Naive thymus-derived CD4-positive, alpha-beta T cell (primary cell): ENCODE measurements around the gene PRICKLE4. TPM values are rescaled to one million over a fixed set of nuclear protein-coding genes. Genes with fewer than 3 reads are reported as not detected.
A peak's percentile ranks its signal among the peaks of the same experiment; 100 is the strongest.

Source experiments
- ATAC-seq: fragments of 150-1000 bp; cut with Tn5 transposase; 2 replicates; pipeline ENCODE4 v1.10.0; 2021; ENCODE audit warnings: mild to moderate bottlenecking, moderate library complexity
- CTCF ChIA-PET: fragments of 350-600 bp; sonication (Branson Sonifier 250); formaldehyde crosslinking; loops from one replicate; lab custom pipeline; 2021; ENCODE audit warnings: antibody characterized with exemption; lab: Charles Lee
- POLR2A ChIA-PET: fragments of 350-600 bp; sonication (Branson Sonifier 250); formaldehyde crosslinking; loops from one replicate; lab custom pipeline; 2021; ENCODE audit warnings: antibody characterized with exemption, inconsistent platforms; lab: Charles Lee
- DNase-seq, 9 donors: peaks; one replicate each; pipeline versions ENCODE4 v3.0.0 to v3.0.0-alpha.2; 2020 to 2022; ENCODE audit warnings: mixed read lengths in 1 of 9
- H3K27ac ChIP-seq: one replicate; pipeline ENCODE4 v1.7.0; 2013; ENCODE audit warnings: mild to moderate bottlenecking, low read depth, low read length, moderate library complexity
- H3K27me3 ChIP-seq, 2 donors: one replicate each; pipeline ENCODE4 v1.7.0; 2013; ENCODE audit warnings: low read length in 2 of 2, mild to moderate bottlenecking in 2 of 2, moderate library complexity in 2 of 2; ENCODE audit not compliant: control insufficient read depth in 2 of 2, insufficient read depth in 2 of 2
- H3K36me3 ChIP-seq, 3 experiments: 1 replicate in 2 of 3; 2 replicates in 1 of 3; pipeline ENCODE4 v1.7.0; 2013; ENCODE audit warnings: low read length in 3 of 3, mild to moderate bottlenecking in 3 of 3, moderate library complexity in 1 of 3; ENCODE audit not compliant: insufficient read depth in 3 of 3, control insufficient read depth in 2 of 3
- H3K4me1 ChIP-seq, 2 donors: one replicate each; pipeline ENCODE4 v1.7.0; 2013; ENCODE audit warnings: low read length in 2 of 2, mild to moderate bottlenecking in 2 of 2, moderate library complexity in 1 of 2; ENCODE audit not compliant: control insufficient read depth in 2 of 2, insufficient read depth in 2 of 2
- H3K4me3 ChIP-seq: 2 replicates; pipeline ENCODE4 v1.7.0; 2013; ENCODE audit warnings: mild to moderate bottlenecking, low read length
- H3K9me3 ChIP-seq, 3 experiments: 1 replicate in 2 of 3; 2 replicates in 1 of 3; pipeline ENCODE4 v1.7.0; 2013; ENCODE audit warnings: low read length in 3 of 3; ENCODE audit not compliant: control insufficient read depth in 2 of 3
- H3K27ac Mint-ChIP-seq, 9 donors: one replicate each; pipeline ENCODE4 v1.8.0; 2020 to 2022; ENCODE audit warnings: mixed read lengths in 9 of 9, mild to moderate bottlenecking in 8 of 9, moderate library complexity in 5 of 9, inconsistent platforms in 2 of 9
- H3K27me3 Mint-ChIP-seq, 5 donors: one replicate each; pipeline ENCODE4 v1.8.0; 2021 to 2022; ENCODE audit warnings: mixed read lengths in 5 of 5, mild to moderate bottlenecking in 1 of 5
- H3K36me3 Mint-ChIP-seq, 5 donors: one replicate each; pipeline ENCODE4 v1.8.0; 2020 to 2022; ENCODE audit warnings: mixed read lengths in 5 of 5, mild to moderate bottlenecking in 3 of 5, inconsistent platforms in 1 of 5
- H3K4me1 Mint-ChIP-seq, 7 donors: one replicate each; pipeline ENCODE4 v1.8.0; 2020 to 2022; ENCODE audit warnings: mixed read lengths in 7 of 7, mild to moderate bottlenecking in 3 of 7, inconsistent platforms in 1 of 7
- H3K4me3 Mint-ChIP-seq, 10 donors: one replicate each; pipeline ENCODE4 v1.8.0; 2020 to 2022; ENCODE audit warnings: mild to moderate bottlenecking in 10 of 10, mixed read lengths in 10 of 10, moderate library complexity in 6 of 10, inconsistent platforms in 2 of 10
- H3K9me3 Mint-ChIP-seq, 11 donors: one replicate each; pipeline ENCODE4 v1.8.0; 2020 to 2022; ENCODE audit warnings: mixed read lengths in 11 of 11, mild to moderate bottlenecking in 4 of 11, inconsistent platforms in 1 of 11, moderate library complexity in 1 of 11
- intact Hi-C, 2 donors: fragments of 100-400 bp; cut with micrococcal nuclease; formaldehyde crosslinking; loops; one replicate each; pipeline ENCODE4 v1.15.1; 2023
- polyA plus RNA-seq, 2 donors: library from polyadenylated mRNA; unstranded; fragments of 300-500 nt; fragmentation: Illumina TruSeq; gene quantifications; one replicate each; pipeline ENCODE4 v1.2.3, GENCODE V29; 2021
- total RNA-seq, 6 experiments: library from RNA in 5 of 6; stranded (reverse) in 5 of 6; gene quantifications; 1 replicate in 5 of 6; 2 replicates in 1 of 6; pipeline ENCODE4 v1.2.3 and lab custom pipeline; 2021 to 2026

The PRICKLE4 gene
- total and polyA plus RNA-seq, 7 experiments from 2014 or later: 0.61 TPM; not detected in 6

DNA sequence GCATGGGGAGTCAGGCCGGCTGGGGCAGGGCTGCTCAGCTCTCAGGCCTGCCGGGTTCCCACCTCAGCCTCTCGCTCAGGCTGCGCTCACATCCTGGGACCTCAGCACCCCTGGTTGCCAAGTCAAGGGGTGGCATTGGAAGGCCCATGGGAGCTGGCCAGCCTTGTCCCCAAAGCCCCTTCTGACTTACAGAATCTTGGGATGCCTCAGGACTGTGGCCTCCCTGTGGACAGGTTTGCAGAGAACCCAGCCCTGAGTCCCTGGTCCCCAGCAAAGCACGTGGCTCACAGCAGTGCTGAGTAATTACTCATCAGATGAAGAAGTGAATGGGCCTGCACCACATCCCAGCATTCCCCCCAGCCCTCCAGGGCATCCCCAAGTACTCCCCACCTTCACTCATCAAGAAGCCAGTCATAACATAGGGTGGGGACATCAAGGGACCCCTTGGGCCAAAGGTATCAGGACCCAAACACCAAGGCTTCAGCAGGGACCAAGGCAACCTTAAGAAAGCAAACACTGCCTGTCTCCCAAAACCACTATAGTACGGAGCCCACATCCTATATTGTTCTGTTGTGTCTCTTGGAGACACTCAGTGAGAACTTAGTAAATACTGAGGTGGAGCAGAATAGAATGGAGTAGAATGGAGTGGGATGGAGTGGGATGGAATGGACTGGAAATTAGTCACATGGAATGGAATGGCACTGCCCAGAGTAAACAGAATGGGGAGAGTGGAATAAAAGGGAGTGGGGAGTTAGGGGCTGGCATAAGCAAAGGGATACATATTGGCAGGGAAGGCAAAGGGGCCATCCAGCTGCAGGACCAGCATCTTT, 37.0 kb upstream of the PRICKLE4 start:
- no peak for ATAC-seq

GRCh38 chr6:41744236-41744787, 36.3 kb upstream of the PRICKLE4 start:
- ATAC-seq: no peak
- Mint-ChIP-seq H3K27me3 (no peaks in the 10 kb centered on the region), H3K4me3 (no peak overlapping the region), H3K9me3 (peaks cover 0 to 1% (median 0%) of the 10 kb centered on the region in 11 donors), H3K4me1 (peaks cover 0 to 4% (median 0%) of the 10 kb centered on the region in 7 donors), H3K36me3 (no peaks in the 10 kb centered on the region), H3K27ac (no peak overlapping the region)
- POLR2A ChIA-PET: no interaction called here
- no peaks in the 10 kb centered on the region for H3K36me3 ChIP-seq
- H3K4me3 ChIP-seq: no peak overlapping the region
- H3K4me1 ChIP-seq: no peaks in the 10 kb centered on the region
- intact Hi-C loops: no loop called here
- CTCF ChIA-PET: no interaction called here
- no peaks in the 10 kb centered on the region for H3K9me3 ChIP-seq
- DNase-seq: no peak
- no peak overlapping the region for H3K27ac ChIP-seq
- H3K27me3 ChIP-seq: no peaks in the 10 kb centered on the region

More for the DNA sequence above, 37.0 kb upstream of the PRICKLE4 start:
- no peaks in the 10 kb centered on the region for H3K36me3 Mint-ChIP-seq
- Histone ChIP-seq H3K4me1 (no peaks in the 10 kb centered on the region), H3K4me3 (no peak overlapping the region), H3K27ac (no peak overlapping the region), H3K9me3 (no peaks in the 10 kb centered on the region), H3K27me3 (no peaks in the 10 kb centered on the region), H3K36me3 (no peaks in the 10 kb centered on the region)
- H3K4me3 Mint-ChIP-seq: no peak overlapping the region
- POLR2A ChIA-PET: no interaction called here
- H3K27ac Mint-ChIP-seq: no peak overlapping the region
- peaks cover 0 to 4% (median 0%) of the 10 kb centered on the region in 7 donors for H3K4me1 Mint-ChIP-seq
- DNase-seq: no peak
- H3K27me3 Mint-ChIP-seq: no peaks in the 10 kb centered on the region
- CTCF ChIA-PET: interaction anchor here (1.3 kb wide), 1 partner anchor 9 kb away, joined by 3 read pairs; no protein-coding TSS in a partner anchor
- peaks cover 0 to 1% (median 0%) of the 10 kb centered on the region in 11 donors for H3K9me3 Mint-ChIP-seq
- intact Hi-C loops: no loop called here

GRCh38 chr6:41746107-41746506, 34.5 kb upstream of the PRICKLE4 start:
- intact Hi-C loops: no loop called here
- H3K27me3 ChIP-seq: no peaks in the 10 kb centered on the region
- Mint-ChIP-seq H3K4me1 (peaks cover 0 to 4% (median 0%) of the 10 kb centered on the region in 7 donors), H3K4me3 (peak overlapping the region in 1 of 10 donors; percentile 14), H3K9me3 (peaks cover 0 to 1% (median 0%) of the 10 kb centered on the region in 11 donors), H3K27ac (no peak overlapping the region), H3K36me3 (no peaks in the 10 kb centered on the region), H3K27me3 (no peaks in the 10 kb centered on the region)
- ChIA-PET POLR2A (interaction anchor here (0.5 kb wide), 1 partner anchor 1132 kb away, joined by 3 read pairs; no protein-coding TSS in a partner anchor), CTCF (no interaction called here)
- H3K9me3 ChIP-seq: no peaks in the 10 kb centered on the region
- no peaks in the 10 kb centered on the region for H3K4me1 ChIP-seq
- H3K4me3 ChIP-seq: no peak overlapping the region
- no peak overlapping the region for H3K27ac ChIP-seq
- H3K36me3 ChIP-seq: no peaks in the 10 kb centered on the region
- ATAC-seq (no peak), DNase-seq (no peak)

DNA sequence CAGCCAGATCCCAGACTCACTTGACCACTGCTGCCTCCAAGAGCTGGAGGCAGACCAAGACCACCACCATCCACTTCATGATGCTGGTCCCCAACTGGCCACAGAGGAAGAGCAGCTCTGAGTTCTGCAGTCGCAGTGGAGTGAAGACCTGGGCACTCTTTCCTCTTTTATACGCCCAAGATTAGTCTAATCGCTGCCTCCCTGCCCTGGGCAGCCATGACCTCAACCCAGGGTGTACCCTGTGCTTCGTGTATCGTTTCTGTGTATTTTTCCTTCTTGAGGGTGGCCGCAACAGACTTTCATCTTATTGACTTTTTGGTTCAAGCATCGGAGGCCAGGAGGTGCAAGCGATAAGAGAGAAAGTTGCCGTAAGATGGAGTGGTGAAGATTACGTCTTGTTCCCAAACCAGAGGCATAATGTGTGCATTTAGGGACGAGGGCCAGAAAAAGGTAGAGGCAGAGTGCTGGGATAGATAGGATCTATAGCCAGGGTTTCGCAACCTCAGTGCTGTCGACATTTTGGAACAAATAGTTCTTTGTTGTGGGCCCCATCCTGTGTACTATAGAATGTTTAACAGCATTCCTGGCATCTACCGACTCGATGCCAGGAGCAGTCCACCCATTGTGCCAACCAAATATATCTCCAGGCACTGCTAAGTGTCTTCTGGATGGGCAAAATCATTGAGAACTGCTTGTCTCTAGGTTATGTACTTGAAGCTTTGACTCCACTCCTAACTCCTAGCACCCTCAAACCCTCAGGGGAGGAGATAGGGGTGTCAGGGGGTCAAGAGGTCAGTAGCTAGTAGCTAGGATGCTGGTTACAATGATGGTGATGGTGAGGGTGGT, 33.1 kb upstream of the PRICKLE4 start, which contains the start of gene PGC:
PGC (minus strand) TSS at position 142 of the 846 bp plus-strand sequence; CDS start at position 79, 63 bp downstream.
- Histone ChIP-seq H3K27ac (no peak within 1 kb of the TSS), H3K4me1 (no peaks in the 10 kb centered on the region), H3K36me3 (no peaks in the 10 kb centered on the region), H3K4me3 (no peak within 1 kb of the TSS), H3K27me3 (no peaks in the 10 kb centered on the region), H3K9me3 (no peaks in the 10 kb centered on the region)
- H3K27ac Mint-ChIP-seq: no peak within 1 kb of the TSS
- intact Hi-C loops: no loop called here
- no peak for ATAC-seq
- no peaks in the 10 kb centered on the region for H3K27me3 Mint-ChIP-seq
- ChIA-PET POLR2A (no interaction called here), CTCF (no interaction called here)
- peak within 1 kb of the TSS in 1 of 10 donors; percentile 14 for H3K4me3 Mint-ChIP-seq
- H3K36me3 Mint-ChIP-seq: no peaks in the 10 kb centered on the region
- H3K9me3 Mint-ChIP-seq: peaks cover 0 to 1% (median 0%) of the 10 kb centered on the region in 11 donors
- H3K4me1 Mint-ChIP-seq: peaks cover 0 to 4% (median 0%) of the 10 kb centered on the region in 7 donors
- no peak for DNase-seq

DNA sequence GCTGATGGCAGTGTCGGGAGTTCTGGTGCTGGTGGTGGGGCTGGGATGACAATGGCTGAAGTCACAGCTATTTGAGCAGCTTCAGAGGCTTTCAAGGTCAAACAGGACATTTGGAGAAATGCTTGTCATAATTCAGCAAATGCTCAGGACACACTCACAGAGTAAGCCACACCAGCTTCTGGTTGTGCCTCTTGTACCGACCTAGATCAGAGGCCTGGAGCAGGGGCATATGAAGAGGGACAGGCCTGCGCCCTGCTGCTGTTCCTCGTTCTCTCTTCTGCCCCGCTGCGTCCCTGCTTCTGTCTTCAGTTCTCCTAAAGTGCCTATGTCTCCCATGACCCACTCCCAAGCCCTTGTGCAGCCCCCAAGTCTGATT, 32.5 kb upstream of the PRICKLE4 start:
- Mint-ChIP-seq H3K9me3 (peaks cover 0 to 1% (median 0%) of the 10 kb centered on the region in 11 donors), H3K27me3 (peaks cover 0 to under 1% (median 0%) of the 10 kb centered on the region in 5 donors), H3K4me1 (peaks cover 0 to 4% (median 0%) of the 10 kb centered on the region in 7 donors), H3K36me3 (no peaks in the 10 kb centered on the region), H3K4me3 (no peak overlapping the region), H3K27ac (no peak overlapping the region)
- H3K27ac ChIP-seq: no peak overlapping the region
- H3K9me3 ChIP-seq: no peaks in the 10 kb centered on the region
- H3K27me3 ChIP-seq: no peaks in the 10 kb centered on the region
- no peaks in the 10 kb centered on the region for H3K36me3 ChIP-seq
- no peak for ATAC-seq
- H3K4me3 ChIP-seq: no peak overlapping the region
- no peaks in the 10 kb centered on the region for H3K4me1 ChIP-seq
- CTCF ChIA-PET: no interaction called here
- DNase-seq: no peak
- POLR2A ChIA-PET: no interaction called here
- intact Hi-C loops: no loop called here

DNA sequence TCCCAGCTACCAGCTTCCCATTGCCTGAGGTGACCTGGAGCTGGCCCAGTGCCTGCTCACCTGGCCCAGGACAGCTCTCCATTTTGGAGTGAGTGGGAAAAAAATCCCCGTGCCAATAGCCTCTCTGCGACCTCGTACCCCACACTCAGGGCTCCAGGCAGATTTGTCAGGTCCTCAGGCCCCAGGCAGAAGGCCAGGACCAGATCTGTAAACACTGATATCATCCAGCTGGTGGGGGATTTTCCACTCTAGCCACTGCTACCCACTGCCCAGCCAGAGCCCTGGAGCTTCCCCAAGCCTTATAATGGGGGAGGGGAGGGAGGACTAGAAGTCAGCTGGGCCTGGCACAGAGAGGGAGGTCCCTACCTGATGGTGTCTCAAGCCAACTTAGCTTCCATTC, 32.0 kb upstream of the PRICKLE4 start:
- Histone ChIP-seq H3K9me3 (no peaks in the 10 kb centered on the region), H3K27me3 (no peaks in the 10 kb centered on the region), H3K36me3 (no peaks in the 10 kb centered on the region), H3K4me1 (no peaks in the 10 kb centered on the region), H3K4me3 (no peak overlapping the region), H3K27ac (no peak overlapping the region)
- H3K27ac Mint-ChIP-seq: no peak overlapping the region
- H3K4me3 Mint-ChIP-seq: no peak overlapping the region
- ATAC-seq: no peak
- intact Hi-C loops: no loop called here
- ChIA-PET CTCF (no interaction called here), POLR2A (no interaction called here)
- DNase-seq: no peak
- peaks cover 0 to 4% (median 0%) of the 10 kb centered on the region in 7 donors for H3K4me1 Mint-ChIP-seq
- H3K27me3 Mint-ChIP-seq: peaks cover 0 to 5% (median 0%) of the 10 kb centered on the region in 5 donors
- no peaks in the 10 kb centered on the region for H3K36me3 Mint-ChIP-seq
- peaks cover 0 to 1% (median 0%) of the 10 kb centered on the region in 11 donors for H3K9me3 Mint-ChIP-seq
